HG03565 (cell line): ENCODE results near the gene CHST8.
"Not testable (repeated sequence)": the region's sequence is repeated elsewhere in the genome, so short reads cannot be mapped to it uniquely, and the experiment has no call there.

Source experiments
- ATAC-seq: cut with Tn5 transposase; IDR thresholded peaks from one replicate; pipeline ENCODE4 v1.9.1; 2021; ENCODE audit warnings: mild to moderate bottlenecking, moderate library complexity; ENCODE audit not compliant: unreplicated experiment

The CHST8 gene

GRCh38 chr19:33641956-33642498, 20.3 kb downstream of the CHST8 start:
- no peak for ATAC-seq

GRCh38 chr19:33644284-33644836, 22.6 kb downstream of the CHST8 start:
- no peak for ATAC-seq

DNA sequence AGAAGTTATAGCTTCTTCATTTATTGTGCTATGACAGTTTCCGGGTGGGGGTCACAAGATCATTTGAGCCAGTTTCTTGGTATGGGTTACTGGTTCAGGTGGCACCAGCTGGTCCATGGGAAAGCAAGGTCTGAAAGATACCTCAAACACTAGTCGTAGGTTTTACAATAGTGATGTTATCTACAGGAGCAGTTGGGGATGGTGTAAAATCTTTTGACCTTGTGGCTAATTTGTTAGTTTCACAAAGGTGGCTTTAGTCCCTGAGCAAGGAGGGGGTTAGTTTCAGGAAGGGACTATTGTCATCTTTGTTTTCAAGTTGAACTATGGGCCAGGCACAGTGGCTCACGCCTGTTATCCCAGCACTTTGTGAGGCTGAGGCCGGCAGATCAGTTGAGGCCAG, 24.6 kb downstream of the CHST8 start:
- no peak for ATAC-seq

- ATAC-seq, result no peak
Measured at GRCh38 chr19:33647146-33647545, 25.4 kb downstream of the CHST8 start.

DNA sequence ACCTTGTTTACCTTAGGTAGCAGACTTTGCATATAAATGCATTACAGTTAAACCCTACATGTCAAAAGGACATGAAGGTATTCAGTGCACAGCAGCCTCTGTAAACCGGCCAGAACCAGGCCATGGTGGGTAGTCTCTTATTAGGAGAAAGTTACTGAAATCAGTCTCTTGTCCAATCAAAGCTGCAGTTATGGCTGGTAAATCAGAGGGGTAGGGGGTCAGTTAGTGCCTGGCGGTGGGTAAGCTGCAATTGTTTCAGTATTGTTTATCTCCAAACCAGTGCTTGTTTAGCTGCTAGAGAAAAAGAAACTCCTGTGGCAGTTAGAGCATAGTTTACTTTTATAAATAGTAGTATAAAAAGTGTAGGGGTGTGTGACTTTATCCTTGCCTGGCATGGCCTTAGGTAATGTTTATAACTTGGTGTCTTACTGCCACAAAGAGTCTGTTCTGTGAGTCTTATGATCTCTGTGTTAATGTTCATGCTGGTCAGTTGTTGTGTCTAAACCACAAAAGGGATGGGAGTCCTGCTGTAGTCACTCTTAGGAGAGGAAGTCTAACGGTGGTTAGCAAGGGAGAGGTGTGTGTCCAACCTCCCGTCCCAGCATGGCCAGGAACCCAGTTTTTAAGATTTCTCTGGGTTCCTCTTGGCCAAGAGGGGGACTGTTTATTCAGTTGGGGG, 28.0 kb downstream of the CHST8 start:
- no peak for ATAC-seq

DNA sequence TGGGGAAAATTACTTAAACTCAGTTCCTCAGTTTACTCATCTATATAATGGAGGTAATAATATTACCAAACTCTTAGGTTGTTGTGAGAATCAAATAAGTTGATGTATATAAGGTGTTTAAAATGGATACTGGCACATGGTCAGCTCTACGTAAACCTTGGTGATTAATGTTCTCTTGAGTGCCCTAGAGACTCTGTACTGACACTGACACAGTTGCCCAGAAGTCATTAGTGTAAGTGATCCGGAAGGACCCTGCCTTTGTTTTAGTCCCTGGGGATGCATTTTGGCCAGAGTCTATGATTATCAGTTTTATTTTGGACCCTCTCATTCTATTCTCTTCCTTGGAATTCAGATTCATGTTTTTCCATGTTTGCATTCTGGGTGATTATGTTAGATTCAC, 31.9 kb downstream of the CHST8 start:
- ATAC-seq, result no peak

DNA sequence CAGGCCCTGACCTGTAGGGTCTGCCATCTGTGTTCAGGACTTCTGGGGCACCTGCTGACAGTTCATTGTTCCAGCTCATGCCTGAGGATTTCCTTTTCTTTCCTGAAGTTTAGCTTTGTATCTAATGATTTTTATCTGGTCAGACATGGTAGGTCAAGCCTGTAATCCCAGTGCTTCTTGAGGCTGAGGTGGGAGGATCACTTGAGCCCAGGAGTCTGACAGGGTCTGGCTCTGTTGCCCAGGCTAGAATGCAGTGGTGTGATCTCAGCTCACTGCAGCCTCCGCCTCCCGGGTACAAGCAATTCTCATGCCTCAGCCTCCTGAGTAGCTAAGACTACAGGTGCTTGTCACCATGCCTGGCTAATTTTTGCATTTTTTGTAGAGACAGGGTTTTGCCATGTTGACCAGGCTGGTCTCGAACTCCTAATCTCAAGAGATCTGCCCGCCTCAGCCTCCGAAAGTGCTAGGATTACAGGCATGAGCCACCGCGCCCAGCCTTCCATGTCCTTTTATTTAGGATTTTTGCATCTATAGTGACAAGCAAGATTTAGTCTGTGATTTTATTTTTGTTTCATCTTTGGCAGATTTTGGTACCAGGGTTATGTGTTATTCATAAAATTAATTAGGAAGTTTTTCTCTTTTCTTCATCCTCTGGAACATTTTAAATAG, 33.2 kb downstream of the CHST8 start:
- ATAC-seq, result no peak

GRCh38 chr19:33659835-33660234, 38.1 kb downstream of the CHST8 start:
- no peak for ATAC-seq

- ATAC-seq, result no peak
Measured at GRCh38 chr19:33660410-33661124, 38.8 kb downstream of the CHST8 start.

DNA sequence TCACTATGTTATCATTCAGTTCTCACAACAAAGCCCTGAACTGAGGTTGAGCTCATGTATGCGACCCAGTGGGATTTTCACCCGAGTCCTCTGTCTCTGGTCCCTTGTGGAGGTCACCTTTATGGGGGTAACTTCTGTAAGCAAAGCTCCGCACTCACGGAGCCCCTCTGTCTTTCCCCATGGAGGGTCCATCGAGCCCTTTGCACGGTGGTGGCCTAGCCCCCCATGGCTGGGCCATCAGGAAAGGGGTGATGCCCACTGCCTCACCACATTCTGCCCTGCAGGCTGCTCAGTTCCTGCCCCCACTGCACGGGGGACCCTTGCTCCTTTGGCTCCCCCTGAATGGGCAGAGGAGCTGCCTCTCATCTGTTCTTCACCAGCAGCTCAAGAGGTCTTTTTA, 39.6 kb downstream of the CHST8 start:
- no peak for ATAC-seq

DNA sequence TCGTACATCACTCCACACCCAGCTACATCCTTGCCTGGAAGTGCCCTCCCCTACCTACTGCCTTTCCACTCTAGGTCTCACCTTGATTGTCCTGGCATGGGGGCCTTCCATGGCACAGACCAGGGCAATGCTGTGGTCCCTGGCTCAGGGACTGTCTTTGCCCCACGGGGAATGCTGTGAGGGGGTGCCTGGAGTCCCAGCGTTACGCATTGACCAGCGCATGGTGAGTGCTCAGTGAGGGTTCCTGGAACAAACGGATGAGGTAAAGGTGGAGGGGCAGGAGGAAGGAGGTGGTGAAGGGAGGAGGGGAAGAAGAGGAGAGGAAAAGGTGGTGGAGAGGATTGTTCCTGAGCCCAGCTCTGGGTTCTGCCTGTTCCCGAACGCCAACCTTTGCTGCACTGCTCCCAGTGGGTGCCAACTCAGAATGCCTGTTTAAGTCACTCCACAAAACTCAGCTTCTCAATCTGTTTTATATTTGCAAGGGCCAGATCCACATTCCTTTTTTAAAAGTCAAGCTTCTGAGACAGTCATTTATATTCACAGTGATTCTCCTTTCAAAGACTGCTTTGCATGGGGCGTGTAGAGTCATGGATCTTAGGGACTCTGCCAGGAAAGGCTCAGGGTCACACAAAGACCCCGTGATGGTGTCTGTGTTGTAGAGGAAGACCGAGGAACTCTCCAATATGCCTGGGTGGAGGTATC, 40.8 kb downstream of the CHST8 start:
- no peak for ATAC-seq

GRCh38 chr19:33663316-33663715, 41.6 kb downstream of the CHST8 start:
- ATAC-seq, result not testable (repeated sequence)

DNA sequence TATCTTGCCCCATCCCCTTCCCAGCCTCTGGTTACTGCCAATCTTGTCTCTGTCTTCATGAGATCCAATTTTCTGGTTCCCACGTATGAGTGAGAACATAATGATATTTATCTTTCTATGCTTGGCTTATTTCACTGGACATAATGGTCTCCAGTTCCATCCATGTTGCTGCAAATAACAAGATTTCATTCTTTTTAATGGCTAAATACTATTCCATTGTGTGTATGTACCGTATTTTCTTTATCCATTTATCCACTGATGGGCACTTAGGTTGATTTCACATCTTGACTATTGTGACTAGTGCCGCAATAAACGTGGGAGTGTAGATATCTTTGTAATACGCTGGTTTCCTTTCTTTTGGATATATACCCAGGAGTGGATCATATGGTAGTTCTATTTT, 43.0 kb downstream of the CHST8 start:
- no peak for ATAC-seq

DNA sequence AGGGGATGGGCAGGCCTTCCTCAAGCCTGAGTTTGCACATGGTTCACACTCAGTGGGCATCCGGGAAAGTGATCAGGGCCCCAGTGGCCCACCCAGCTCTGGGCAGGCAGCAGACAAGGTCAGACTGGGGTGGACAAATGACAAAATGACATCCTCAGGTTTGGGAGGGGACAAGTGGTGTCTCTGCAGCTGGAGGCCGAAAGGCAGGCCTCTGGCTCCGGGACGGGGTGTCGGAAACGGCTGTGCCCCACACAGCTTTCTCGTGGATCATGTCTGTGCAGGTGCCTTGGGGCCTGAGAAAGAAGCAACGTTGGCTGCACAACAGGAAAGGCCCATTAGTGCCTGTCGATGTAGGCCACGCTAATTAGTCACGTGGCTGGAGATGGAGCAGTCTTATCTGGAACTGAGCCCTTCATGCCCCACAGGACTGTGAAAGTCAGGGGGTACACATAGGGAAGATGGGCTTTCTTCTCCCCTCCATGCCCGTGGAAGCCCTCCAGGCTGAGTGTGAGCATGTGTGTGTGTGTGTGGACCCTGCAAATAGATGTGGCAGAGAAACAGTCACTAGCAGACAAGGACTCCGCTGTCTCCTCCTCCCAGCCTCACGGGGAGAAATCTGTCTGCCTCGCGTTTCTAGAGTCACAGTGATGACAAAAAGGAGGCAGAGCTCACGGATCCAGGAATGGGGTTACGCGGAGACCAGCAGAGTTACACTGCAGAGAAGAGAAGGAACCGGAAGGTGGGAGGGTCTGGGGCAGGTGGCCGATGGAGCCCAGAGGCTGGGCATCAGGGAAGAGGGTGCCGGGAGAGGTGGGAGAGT, 44.2 kb downstream of the CHST8 start:
- no peak for ATAC-seq

- ATAC-seq, result no peak
Measured at GRCh38 chr19:33667141-33667650, 45.4 kb downstream of the CHST8 start.

- ATAC-seq, result no peak
Measured at GRCh38 chr19:33667881-33668280, 46.1 kb downstream of the CHST8 start.

- ATAC-seq, result no peak
Measured at GRCh38 chr19:33668968-33669367, 47.2 kb downstream of the CHST8 start.

GRCh38 chr19:33669376-33669775, 47.6 kb downstream of the CHST8 start:
- ATAC-seq, result no peak

DNA sequence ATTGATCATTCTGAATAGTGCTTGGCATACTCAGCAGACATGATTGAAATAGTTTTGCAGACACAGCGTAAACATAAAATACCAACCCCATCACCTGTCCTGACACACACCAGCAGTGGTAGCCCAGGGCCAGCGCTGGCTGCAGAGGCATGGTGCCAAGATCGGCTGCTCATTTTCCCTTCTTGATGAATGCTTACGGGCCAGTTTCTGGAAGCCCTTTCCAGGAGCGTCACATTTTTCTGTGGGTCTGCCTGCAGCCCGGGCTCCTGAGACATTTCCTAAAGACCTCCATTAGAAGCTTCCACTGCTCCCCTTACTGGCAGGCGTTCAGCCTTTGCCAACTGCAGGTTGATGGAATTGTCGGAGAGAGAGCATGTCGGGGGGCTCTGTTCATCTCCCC, 48.6 kb downstream of the CHST8 start:
- ATAC-seq, result no peak

DNA sequence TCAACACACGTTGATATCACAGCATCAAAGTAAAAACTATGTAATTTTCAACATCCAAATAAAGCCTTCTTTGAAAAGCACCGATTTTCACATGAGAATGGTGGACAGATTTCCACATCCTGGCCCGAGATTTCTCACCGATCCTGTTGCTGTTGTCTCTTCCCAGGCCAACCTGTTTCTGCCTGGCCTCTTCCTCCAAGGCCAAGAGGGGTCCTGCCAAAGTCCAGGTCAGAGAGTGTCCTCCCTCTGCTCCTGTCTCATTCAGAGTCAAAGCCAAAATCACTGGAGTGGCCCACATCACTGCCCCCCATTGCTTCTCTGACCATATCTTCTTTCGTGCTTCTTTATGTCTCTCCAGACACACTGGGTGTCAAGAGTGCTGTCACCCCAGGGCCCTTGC, 49.5 kb downstream of the CHST8 start:
- no peak for ATAC-seq
